Kidney epithelial cell (primary cell): ENCODE measurements around the gene ADAMTS6. TPM values are rescaled to one million over a fixed set of nuclear protein-coding genes. Genes with fewer than 3 reads are reported as not detected.

Source experiments
- DNase-seq: peaks from one replicate; pipeline ENCODE4 v3.0.0-alpha.2; 2010; ENCODE audit warnings: low read depth
- H3K27me3 ChIP-seq: 2 replicates; pipeline ENCODE4 v1.6.0; 2011; ENCODE audit warnings: low read length; ENCODE audit not compliant: control insufficient read depth, insufficient read depth
- H3K36me3 ChIP-seq: 2 replicates; pipeline ENCODE4 v1.5.1; 2011; ENCODE audit warnings: low read length; ENCODE audit not compliant: control insufficient read depth, insufficient read depth
- H3K4me3 ChIP-seq: 2 replicates; pipeline ENCODE4 v1.5.1; 2011; ENCODE audit warnings: low read depth, mild to moderate bottlenecking, control low read depth, low read length
- CTCF ChIP-seq: IDR thresholded peaks from 2 replicates; pipeline ENCODE4 v1.5.1; 2011; ENCODE audit warnings: mild to moderate bottlenecking, moderate library complexity, low read length, control low read depth, inconsistent platforms; ENCODE audit not compliant: insufficient read depth, poor library complexity, severe bottlenecking
- total RNA-seq: library from RNA; depleted of rRNA; stranded (reverse); fragments of >200 nt; gene quantifications from 2 replicates; pipeline ENCODE4 v1.2.3, GENCODE V29; 2015

Gene ADAMTS6
- total RNA-seq, 1 donor from 2014 or later, result 15.3 TPM

GRCh38 chr5:65440456-65440855 is 41.3 kb downstream of the ADAMTS6 start:
- DNase-seq, result no peak
- Histone ChIP-seq H3K27me3 (no peaks in the 10 kb centered on the region), H3K4me3 (no peak overlapping the region), H3K36me3 (no peaks in the 10 kb centered on the region)
- no peak for TF ChIP-seq CTCF

DNA sequence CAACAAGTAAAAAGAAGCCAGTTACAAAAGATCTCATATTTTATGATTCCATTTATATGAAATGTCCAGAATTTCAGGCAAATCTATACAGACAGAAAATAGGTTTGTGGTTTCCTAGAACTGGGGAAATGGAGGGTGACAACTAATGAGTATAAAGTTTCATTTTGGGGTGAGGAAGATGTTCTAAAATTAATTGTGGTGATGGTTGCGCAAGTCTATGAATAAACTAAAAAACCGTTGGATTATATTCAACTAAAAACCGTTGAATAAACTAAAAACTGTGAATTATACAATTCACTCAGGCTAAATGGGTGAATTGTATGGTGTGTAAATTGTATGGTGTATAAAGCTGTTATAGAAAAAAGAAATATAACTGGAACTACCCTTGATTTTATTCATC is 47.6 kb downstream of the ADAMTS6 start:
- no peak overlapping the region for H3K4me3 ChIP-seq
- no peaks in the 10 kb centered on the region for H3K27me3 ChIP-seq
- H3K36me3 ChIP-seq, result no peaks in the 10 kb centered on the region
- no peak for DNase-seq
- no peak for TF ChIP-seq CTCF

GRCh38 chr5:65426656-65427055 is 55.1 kb downstream of the ADAMTS6 start:
- no peak for DNase-seq
- H3K36me3 ChIP-seq, result no peaks in the 10 kb centered on the region

GRCh38 chr5:65423623-65424022 is 58.1 kb downstream of the ADAMTS6 start:
- TF ChIP-seq CTCF, result no peak
- no peaks in the 10 kb centered on the region for H3K27me3 ChIP-seq
- H3K36me3 ChIP-seq, result no peaks in the 10 kb centered on the region
- no peak overlapping the region for H3K4me3 ChIP-seq
- DNase-seq, result no peak

More at GRCh38 chr5:65426656-65427055, 55.1 kb downstream of the ADAMTS6 start:
- H3K4me3 ChIP-seq, result no peak overlapping the region
- no peaks in the 10 kb centered on the region for H3K27me3 ChIP-seq
- no peak for TF ChIP-seq CTCF

- DNase-seq, result no peak
- H3K27me3 ChIP-seq, result no peaks in the 10 kb centered on the region
- H3K4me3 ChIP-seq, result no peak overlapping the region
- no peaks in the 10 kb centered on the region for H3K36me3 ChIP-seq
- TF ChIP-seq CTCF, result no peak
Measured at GRCh38 chr5:65418661-65419060, 63.1 kb downstream of the ADAMTS6 start.

GRCh38 chr5:65413822-65414221 is 67.9 kb downstream of the ADAMTS6 start:
- no peak for TF ChIP-seq CTCF
- Histone ChIP-seq H3K4me3 (no peak overlapping the region), H3K27me3 (no peaks in the 10 kb centered on the region), H3K36me3 (no peaks in the 10 kb centered on the region)
- no peak for DNase-seq
